Inferior parietal cortex (tissue), 1 donor: ENCODE data around the gene AHNAK.
"Not testable (repeated sequence)": the region's sequence is repeated elsewhere in the genome, so short reads cannot be mapped to it uniquely, and the experiment has no call there.

Source experiments
- DNase-seq: peaks from one replicate; pipeline ENCODE4 v3.0.0-alpha.2; 2016; ENCODE audit errors: extremely low spot score

AHNAK gene

GRCh38 chr11:62390237-62390636 lies 156.4 kb downstream of the AHNAK start:
- no peak for DNase-seq

- DNase-seq, result no peak
Observed at GRCh38 chr11:62388999-62389398, 157.6 kb downstream of the AHNAK start.

GRCh38 chr11:62387381-62387780 lies 159.2 kb downstream of the AHNAK start:
- DNase-seq, result no peak

GRCh38 chr11:62386083-62386482 lies 160.5 kb downstream of the AHNAK start:
- DNase-seq, result not testable (repeated sequence)

- no peak for DNase-seq
Observed at GRCh38 chr11:62383822-62384221, 162.8 kb downstream of the AHNAK start.
